C4-2B (cell line): ENCODE data around the gene PATJ.

Experiments used
- H3K27ac ChIP-seq: fragments of 450-650 bp; 2 replicates; pipeline ENCODE4 v1.5.1; 2017
- CTCF ChIP-seq: fragments of 450-650 bp; conservative IDR thresholded peaks from 2 replicates; pipeline ENCODE4 v1.5.1; 2017; ENCODE audit warnings: mild to moderate bottlenecking
- ZFX ChIP-seq: fragments of 450-650 bp; IDR thresholded peaks from 2 replicates; pipeline ENCODE4 v1.6.1; 2017

Gene PATJ

GRCh38 chr1:62097464-62097863, 355.2 kb downstream of the PATJ start:
- H3K27ac ChIP-seq: no peak overlapping the region
- TF ChIP-seq ZFX: no peak
- no peak for TF ChIP-seq CTCF

GRCh38 chr1:62100442-62100841, 358.2 kb downstream of the PATJ start:
- H3K27ac ChIP-seq: no peak overlapping the region
- TF ChIP-seq ZFX: no peak
- no peak for TF ChIP-seq CTCF

GRCh38 chr1:62103846-62104245, 361.6 kb downstream of the PATJ start:
- TF ChIP-seq CTCF: no peak
- TF ChIP-seq ZFX: no peak
- H3K27ac ChIP-seq: no peak overlapping the region

GRCh38 chr1:62107923-62108322, 365.6 kb downstream of the PATJ start:
- no peak overlapping the region for H3K27ac ChIP-seq
- TF ChIP-seq ZFX (no peak), CTCF (no peak)

- H3K27ac ChIP-seq: no peak overlapping the region
- TF ChIP-seq CTCF (no peak), ZFX (no peak)
Observed at GRCh38 chr1:62109124-62109523, 366.8 kb downstream of the PATJ start.

GRCh38 chr1:62110198-62110817, 368.0 kb downstream of the PATJ start:
- TF ChIP-seq CTCF (no peak), ZFX (no peak)
- no peak overlapping the region for H3K27ac ChIP-seq

- peak; percentile 24 for TF ChIP-seq CTCF
- no peak for TF ChIP-seq ZFX
- no peak overlapping the region for H3K27ac ChIP-seq
Observed at GRCh38 chr1:62111084-62111483, 368.8 kb downstream of the PATJ start.
